ENCODE data around the gene NECAB3. TPM values are rescaled to one million over a fixed set of nuclear protein-coding genes. Genes with fewer than 3 reads are reported as not detected.
A peak's percentile ranks its signal among the peaks of the same experiment; 100 is the strongest.

NECAB3 gene
- total and polyA plus RNA-seq, 2 of the 13 experiments (the other 11 are each of a cell fraction or from before 2014, with no cell fraction given), result 61.5 to 65.5 TPM

- TF ChIP-seq HIC2 (CRISPR knock-in tag; IDR thresholded peaks at IDR 0.05; ENCODE audit: low read depth) (0 out of 2 replicates have a peak, but pooled peaks have one; percentile 39), KDM4B (CRISPR knock-in tag; IDR thresholded peaks at IDR 0.05) (0 out of 2 replicates have a peak, but pooled peaks have one; percentile 4), MED13 (CRISPR knock-in tag; IDR thresholded peaks at IDR 0.05) (no peak), TFDP2 (CRISPR knock-in tag; IDR thresholded peaks at IDR 0.05) (no peak), BCLAF1 (IDR thresholded peaks at IDR 0.05) (no peak), SOX13 (IDR thresholded peaks at IDR 0.05) (no peak), SOX13 (CRISPR knock-in tag; conservative IDR thresholded peaks at IDR 0.05 in 1 of 2, IDR thresholded peaks at IDR 0.05 in 1 of 2) (0 out of 4 replicates have a peak, but pooled peaks of 1 of the 2 experiments have one; percentile 1), TBX2 (CRISPR knock-in tag; IDR thresholded peaks at IDR 0.05; ENCODE audit: borderline replicate concordance) (no peak; the same call in 1 of the 2 replicates), ZFYVE20 (CRISPR knock-in tag; IDR thresholded peaks at IDR 0.05; ENCODE audit: borderline replicate concordance, low read depth) (0 out of 2 replicates have a peak, but pooled peaks have one; percentile 10), ZNF672 (CRISPR knock-in tag; IDR thresholded peaks at IDR 0.05) (no peak), ZNF709 (CRISPR knock-in tag; IDR thresholded peaks at IDR 0.05) (0 out of 2 replicates have a peak, but pooled peaks have one; percentile 23), TRAFD1 (CRISPR knock-in tag; IDR thresholded peaks at IDR 0.05; ENCODE audit: borderline replicate concordance) (no peak), ZNF549 (CRISPR knock-in tag; IDR thresholded peaks at IDR 0.05) (no peak), MIXL1 (CRISPR knock-in tag; IDR thresholded peaks at IDR 0.05) (no peak), ZNF24 (IDR thresholded peaks at IDR 0.05) (no peak), ZBTB21 (CRISPR knock-in tag; IDR thresholded peaks at IDR 0.05) (0 out of 2 replicates have a peak, but pooled peaks have one; percentile 19), CBFB (CRISPR knock-in tag; IDR thresholded peaks at IDR 0.05) (0 out of 2 replicates have a peak, but pooled peaks have one; percentile 24), ARNT2 (CRISPR knock-in tag; IDR thresholded peaks at IDR 0.05; ENCODE audit: low read depth) (no peak), ZGPAT (CRISPR knock-in tag; IDR thresholded peaks at IDR 0.05) (peak; percentile 38; the same call in 1 of the 2 replicates), SMARCE1 (IDR thresholded peaks at IDR 0.05; ENCODE audit: borderline replicate concordance) (no peak)
These were observed 576 bp downstream of the NECAB3 start (continued) for GRCh38 chr20:33673410-33674293.
